NCI-H1436 (cell line): ENCODE results near the gene PSME3IP1.

ENCODE experiments used
- DNase-seq: peaks from one replicate; lab custom pipeline; 2025; lab: John Stamatoyannopoulos, UW

PSME3IP1 gene

GRCh38 chr16:57167538-57167937 lies 18.3 kb downstream of the PSME3IP1 start:
- DNase-seq: no peak

DNA sequence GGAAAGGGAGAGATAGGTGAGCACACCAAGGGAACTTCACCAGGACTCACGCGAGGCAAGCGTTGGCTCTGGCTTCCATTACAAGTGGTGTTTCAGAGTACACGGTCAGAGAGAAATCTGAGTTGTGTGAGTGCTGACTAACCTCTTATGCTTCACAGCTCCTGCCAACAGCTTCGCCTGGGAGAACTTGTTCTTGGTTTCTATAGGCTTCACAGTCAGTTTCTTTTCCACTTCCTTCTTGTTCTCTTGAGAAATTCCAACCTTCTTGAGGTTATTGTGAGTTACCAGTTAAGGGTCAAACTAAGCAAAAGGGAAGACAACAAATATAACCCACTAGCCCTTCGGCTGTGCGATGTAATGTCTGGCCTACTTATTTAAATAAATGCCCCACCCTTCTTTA lies 18.9 kb downstream of the PSME3IP1 start:
- no peak for DNase-seq

DNA sequence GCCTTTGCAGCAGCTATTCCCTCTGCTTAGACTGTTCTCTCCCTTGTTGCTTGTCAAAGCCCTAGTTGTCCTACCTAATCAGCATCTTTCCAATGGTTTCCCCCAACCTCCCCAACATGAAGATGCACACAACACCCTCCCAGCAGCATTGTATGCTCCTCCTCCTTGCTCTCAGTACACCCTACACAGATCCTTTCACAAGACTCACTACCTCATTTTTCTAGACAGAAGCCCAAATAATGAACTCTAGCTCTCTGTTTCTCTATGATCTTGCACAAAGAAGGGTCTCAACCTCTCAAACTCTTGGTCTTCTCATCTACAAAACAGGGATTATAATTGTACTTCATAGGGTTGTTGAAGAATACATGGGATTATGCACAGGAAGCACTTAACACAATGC lies 19.4 kb downstream of the PSME3IP1 start:
- DNase-seq: no peak

- DNase-seq: no peak
Observed at GRCh38 chr16:57165938-57166337, 19.9 kb downstream of the PSME3IP1 start.

DNA sequence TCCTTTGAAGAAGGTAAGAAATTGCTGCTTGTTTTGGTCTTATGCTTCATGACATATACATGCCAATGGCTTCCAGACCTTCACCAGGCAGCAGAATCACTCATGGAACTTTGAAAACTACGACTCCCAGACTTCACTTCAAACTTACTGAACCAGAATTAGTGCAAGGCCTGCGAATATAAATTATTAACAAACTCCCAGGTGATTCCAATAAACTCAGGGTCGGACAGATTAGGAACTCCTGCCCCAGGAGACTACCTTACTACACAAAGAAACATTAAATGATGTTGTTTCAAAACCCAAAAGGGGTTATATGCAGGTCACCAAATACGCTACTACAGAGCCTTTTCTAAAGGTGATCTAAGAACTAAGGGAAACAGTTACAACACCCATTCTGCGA lies 20.4 kb downstream of the PSME3IP1 start:
- DNase-seq: no peak

DNA sequence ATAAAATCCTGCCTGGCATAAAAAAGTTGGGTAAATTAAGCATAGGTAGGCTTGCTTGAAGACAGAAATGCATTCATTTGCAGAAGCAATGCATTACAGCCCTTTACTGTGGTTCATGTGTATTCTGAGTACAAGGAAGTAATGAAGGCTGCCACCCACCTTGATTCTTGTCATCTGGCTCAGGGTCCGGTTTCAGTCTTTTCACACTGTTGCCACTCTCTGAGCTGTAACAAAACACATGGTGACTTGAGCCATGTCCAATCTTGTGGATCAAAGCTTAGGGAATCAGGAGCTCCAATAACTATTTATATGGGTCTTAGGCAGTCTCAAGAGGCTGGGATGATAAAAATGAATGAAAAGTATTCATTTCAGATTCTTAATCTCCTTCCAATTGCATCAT lies 22.0 kb downstream of the PSME3IP1 start:
- DNase-seq: no peak

GRCh38 chr16:57159447-57159846 lies 26.4 kb downstream of the PSME3IP1 start:
- DNase-seq: no peak

- no peak for DNase-seq
Observed at GRCh38 chr16:57157533-57157932, 28.3 kb downstream of the PSME3IP1 start.

- DNase-seq: no peak
Observed at GRCh38 chr16:57156351-57156703, 29.5 kb downstream of the PSME3IP1 start.

- DNase-seq: no peak
Observed at GRCh38 chr16:57155702-57156350, 30.0 kb downstream of the PSME3IP1 start.

DNA sequence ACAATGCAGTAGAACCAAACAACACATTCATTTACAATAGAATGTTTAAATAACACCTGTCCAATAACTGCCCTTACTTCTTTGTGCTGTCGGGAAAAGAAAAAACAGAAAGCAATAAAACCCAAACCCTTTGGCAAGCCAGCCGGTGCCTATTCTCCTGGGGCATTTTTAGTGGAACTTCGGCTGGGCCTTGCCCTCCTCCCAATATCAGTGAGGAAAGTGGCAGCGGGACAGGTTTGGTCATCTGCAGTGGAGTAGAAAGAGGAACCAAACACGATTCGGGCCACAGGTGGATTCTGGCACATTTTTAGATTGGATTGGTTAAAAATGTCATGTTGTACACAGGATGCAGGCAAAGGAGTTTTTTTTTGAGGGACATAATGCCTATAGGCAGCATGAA lies 32.0 kb downstream of the PSME3IP1 start:
- DNase-seq: no peak

DNA sequence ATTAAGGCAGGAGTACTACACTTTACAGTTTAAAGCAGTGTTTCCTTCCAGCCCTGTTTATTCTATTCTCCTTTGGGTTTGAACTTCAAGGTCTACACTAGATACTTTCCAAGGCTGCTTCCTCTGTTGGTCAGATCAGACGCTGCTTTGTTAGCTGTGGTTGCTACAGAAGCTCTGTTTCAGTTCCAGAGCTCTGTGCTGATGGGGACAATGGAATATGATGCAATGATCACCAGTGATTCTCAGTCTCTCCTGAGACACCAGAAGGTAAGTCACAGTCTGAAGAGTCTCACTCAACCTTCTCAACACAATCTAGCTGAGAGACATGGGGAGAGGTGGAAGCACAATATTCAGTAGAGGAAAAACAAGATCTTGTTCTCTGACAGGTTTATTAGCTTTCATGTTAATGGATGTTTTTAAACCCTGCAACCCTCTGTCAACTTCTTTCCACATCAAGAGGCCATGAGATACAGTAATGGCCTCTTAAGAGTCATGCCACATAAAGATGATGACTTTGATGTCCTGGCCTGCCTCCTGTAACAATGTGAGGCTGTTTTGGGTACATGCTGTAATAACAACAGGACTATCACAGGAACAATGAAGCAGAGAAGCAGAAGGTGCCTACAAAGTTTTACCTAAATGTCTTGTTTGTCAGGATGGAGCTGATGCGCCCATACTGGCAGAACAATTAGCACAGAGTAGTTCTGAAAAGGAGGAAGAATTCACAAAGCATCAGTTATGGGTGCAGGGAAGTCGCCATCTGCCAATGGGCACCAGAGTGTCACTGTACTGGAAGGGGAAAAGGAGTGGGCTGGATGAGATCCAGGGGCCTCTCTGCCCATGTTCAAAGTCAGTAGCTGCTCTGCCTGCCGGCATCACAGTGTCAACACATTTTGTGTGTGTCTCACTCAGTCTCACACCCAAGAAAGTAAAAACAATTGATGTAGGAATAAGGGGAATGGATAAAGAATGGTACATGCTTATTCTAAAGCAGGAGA lies 33.4 kb downstream of the PSME3IP1 start:
- no peak for DNase-seq

- DNase-seq: no peak
Observed at GRCh38 chr16:57151369-57151768, 34.5 kb downstream of the PSME3IP1 start.

DNA sequence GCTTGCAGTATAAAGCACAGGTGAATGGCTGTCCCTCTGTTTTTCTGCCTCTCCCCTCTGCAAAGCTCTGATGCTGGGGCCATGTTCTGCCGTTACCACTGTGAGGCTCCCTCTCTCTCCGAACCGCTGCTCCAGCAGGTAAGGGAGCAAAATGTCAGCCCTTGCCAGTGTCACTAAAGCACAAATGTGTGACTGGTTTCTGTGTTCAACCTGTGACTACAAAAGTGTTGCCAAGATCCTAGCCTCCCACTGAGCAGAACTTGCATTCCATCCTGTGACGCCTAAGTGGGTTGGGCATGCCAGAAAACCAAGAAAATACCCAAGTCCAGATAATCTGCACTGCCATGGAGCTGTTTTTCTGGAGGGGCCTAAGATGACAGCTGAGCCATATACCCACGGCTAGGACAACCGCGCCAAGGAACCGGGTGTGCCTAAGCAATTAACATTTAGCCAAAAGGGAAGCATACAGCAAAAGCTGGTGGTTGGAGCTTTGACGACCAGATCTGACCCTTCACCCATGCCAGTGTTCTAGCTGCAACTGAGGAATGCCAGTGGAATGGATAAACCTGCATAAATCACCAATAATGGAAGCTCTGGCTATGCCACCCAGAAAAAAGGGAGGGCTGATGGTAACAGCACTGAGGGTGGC lies 35.0 kb downstream of the PSME3IP1 start:
- DNase-seq: no peak

DNA sequence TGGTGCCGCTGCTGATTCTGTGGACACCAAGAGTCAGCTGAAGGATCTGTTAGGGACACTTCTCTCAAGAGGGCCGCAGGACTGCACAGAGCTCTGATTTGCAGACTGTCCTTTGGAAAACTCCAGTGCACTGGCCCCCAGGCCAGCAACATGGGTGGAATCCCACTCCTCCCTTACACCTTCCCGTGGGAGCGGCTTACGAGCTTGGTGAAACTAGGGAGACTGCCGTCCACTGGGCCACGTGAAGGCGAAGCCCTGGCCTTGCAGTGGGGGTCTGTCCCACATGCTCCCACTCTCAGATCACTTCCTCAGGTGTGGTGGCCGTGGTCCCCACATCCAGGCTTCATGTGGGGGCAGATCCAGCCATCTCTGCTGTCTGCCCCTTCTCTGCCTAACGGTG lies 36.4 kb downstream of the PSME3IP1 start:
- no peak for DNase-seq

GRCh38 chr16:57148481-57148880 lies 37.4 kb downstream of the PSME3IP1 start:
- DNase-seq: no peak

DNA sequence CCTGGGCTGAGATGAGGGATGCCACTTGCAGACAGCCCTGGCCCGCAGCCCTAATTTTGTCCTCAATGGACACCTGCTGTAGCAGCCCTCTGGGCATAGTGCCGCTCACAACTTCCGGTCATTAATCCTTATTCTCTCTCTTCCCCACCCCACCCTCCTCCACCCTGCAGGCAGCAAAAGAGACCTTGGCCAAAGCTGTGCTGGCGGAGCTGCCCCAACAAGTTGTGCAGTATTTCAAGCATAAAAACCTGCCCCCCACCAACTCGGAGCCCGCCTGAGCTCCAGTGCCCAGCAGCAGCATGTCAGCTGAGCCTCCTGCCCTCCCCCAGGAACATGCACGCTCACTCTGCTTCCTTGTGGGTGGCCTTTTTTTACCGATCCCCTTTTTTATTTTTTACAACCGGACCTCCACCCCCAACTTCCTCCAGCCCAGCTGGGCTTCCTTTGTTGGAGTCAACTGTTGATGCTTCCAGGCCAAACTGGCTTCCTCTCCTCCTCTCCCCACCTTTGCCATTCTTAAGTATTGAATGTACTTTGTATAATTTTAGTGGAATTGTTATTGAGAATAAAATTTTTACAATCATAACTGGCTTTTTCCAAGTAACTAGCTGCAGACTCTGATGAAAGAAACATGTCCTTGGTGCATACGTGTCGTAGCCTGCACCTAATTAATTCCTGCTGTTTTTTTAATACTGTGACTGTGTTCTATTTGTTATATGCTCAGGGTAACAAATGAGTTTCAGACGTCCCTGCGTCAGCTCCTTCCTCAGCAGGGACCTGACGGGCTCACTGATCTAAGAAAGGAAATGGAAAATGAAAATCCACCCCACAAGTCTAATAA lies 38.2 kb downstream of the PSME3IP1 start:
- DNase-seq: no peak

DNA sequence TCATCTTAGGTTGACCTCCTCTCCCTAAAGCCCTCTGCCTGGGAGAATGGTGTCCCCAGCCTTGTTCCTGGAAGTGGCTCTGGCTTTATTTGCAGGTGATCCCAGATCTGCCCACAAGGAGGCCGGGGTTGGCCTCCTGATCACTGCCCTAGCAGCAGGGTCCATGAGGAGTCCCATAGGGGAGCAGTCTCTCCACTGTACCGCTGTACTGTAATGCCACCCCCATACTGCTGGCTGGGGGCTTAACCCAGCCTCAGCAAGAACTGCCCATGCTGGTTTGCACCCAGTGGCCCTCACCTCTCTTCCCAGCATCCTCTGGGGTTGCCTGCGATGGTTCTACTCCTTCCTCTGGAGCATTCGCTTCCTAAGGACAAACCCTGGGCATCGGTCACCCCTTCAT lies 39.1 kb downstream of the PSME3IP1 start:
- DNase-seq: no peak

- no peak for DNase-seq
Observed at GRCh38 chr16:57146040-57146647, 39.7 kb downstream of the PSME3IP1 start.

- DNase-seq: no peak
Observed at GRCh38 chr16:57145046-57146021, 40.5 kb downstream of the PSME3IP1 start.
